ENCODE results near the gene RALGPS1. TPM values are rescaled to one million over a fixed set of nuclear protein-coding genes. Genes with fewer than 3 reads are reported as not detected.

Gene RALGPS1
- total RNA-seq, 2 experiments from 2014 or later = 14.1 to 14.4 TPM

DNA sequence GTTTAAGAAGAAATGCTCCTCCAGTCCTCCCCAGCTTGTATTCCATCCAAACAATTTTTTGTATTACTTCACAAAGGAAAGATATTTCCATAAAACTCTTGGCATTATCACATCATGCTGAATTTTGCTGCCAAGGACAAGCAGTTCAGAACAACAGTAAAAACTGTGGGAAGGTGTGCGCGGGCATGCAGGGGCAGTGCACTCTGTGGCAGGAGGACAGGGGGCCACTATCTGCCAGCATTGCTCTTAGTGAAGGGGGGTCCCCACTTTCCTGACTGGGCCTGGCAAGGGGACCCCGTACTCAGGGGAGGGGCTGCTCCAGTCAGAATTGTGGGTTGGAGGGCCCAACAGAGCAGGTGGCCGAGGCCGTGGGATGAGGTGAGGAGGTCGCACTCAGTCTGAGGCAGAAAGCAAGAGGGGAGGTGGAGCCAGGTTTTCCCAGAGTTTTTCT is 175.1 kb downstream of the RALGPS1 start:
- Histone ChIP-seq H2AFZ (ENCODE audit: low read length) (no peak overlapping the region), H3K4me1 (ENCODE audit: insufficient read depth, low read length, poor library complexity, severe bottlenecking) (no peaks in the 10 kb centered on the region), H3K4me3 (ENCODE audit: low read depth, low read length, poor library complexity, severe bottlenecking) (no peak overlapping the region), H3K9me3 (ENCODE audit: low read length) (no peaks in the 10 kb centered on the region), H3K27ac (ENCODE audit: low read depth, low read length, poor library complexity, severe bottlenecking) (no peak overlapping the region), H3K36me3 (ENCODE audit: insufficient read depth, low read length) (no peaks in the 10 kb centered on the region), H3K79me2 (ENCODE audit: insufficient read depth, low read depth, low read length) (no peaks in the 10 kb centered on the region), H3K4me2 (ENCODE audit: low read length) (no peak overlapping the region), H3K9me2 (ENCODE audit: insufficient read depth, low read length) (no peaks in the 10 kb centered on the region), H4K20me1 (ENCODE audit: insufficient read depth, low read length) (no peaks in the 10 kb centered on the region)
- DNase-seq (ENCODE audit: low spot score) = no peak
- no peak for TF ChIP-seq EZH2phosphoT487 (IDR thresholded peaks at IDR 0.05; ENCODE audit: borderline replicate concordance, low read depth, low read length)
- no peak for TF ChIP-seq CTCF (conservative IDR thresholded peaks at IDR 0.05; ENCODE audit: low read length)
- CTCF ChIA-PET (ENCODE audit: unreplicated experiment) = no interaction called here
- intact Hi-C loops (cut with micrococcal nuclease; ENCODE audit: unreplicated experiment) = loop anchor here (10.0 kb wide), 1 partner anchor 105 kb away; no protein-coding TSS in a partner anchor
- no TSS peak for BruUV-seq (replicated peaks)
- POLR2A ChIA-PET = no interaction called here

- H3K36me3 ChIP-seq (ENCODE audit: insufficient read depth, low read length) = no peaks in the 10 kb centered on the region
- H3K79me2 ChIP-seq (ENCODE audit: insufficient read depth, low read depth, low read length) = no peaks in the 10 kb centered on the region
- H3K4me3 ChIP-seq (ENCODE audit: low read depth, low read length, poor library complexity, severe bottlenecking) = no peak overlapping the region
- no peak for DNase-seq (ENCODE audit: low spot score)
- H3K9me2 ChIP-seq (ENCODE audit: insufficient read depth, low read length) = no peaks in the 10 kb centered on the region
- no peaks in the 10 kb centered on the region for H3K9me3 ChIP-seq (ENCODE audit: low read length)
- ChIA-PET POLR2A (no interaction called here), CTCF (ENCODE audit: unreplicated experiment) (no interaction called here)
- TF ChIP-seq EZH2phosphoT487 (IDR thresholded peaks at IDR 0.05; ENCODE audit: borderline replicate concordance, low read depth, low read length) = no peak
- TF ChIP-seq CTCF (conservative IDR thresholded peaks at IDR 0.05; ENCODE audit: low read length) = no peak
- H4K20me1 ChIP-seq (ENCODE audit: insufficient read depth, low read length) = no peaks in the 10 kb centered on the region
- no peak overlapping the region for H2AFZ ChIP-seq (ENCODE audit: low read length)
- H3K27ac ChIP-seq (ENCODE audit: low read depth, low read length, poor library complexity, severe bottlenecking) = no peak overlapping the region
- H3K4me1 ChIP-seq (ENCODE audit: insufficient read depth, low read length, poor library complexity, severe bottlenecking) = no peaks in the 10 kb centered on the region
- no TSS peak for BruUV-seq (replicated peaks)
- H3K4me2 ChIP-seq (ENCODE audit: low read length) = no peak overlapping the region
- intact Hi-C loops (cut with micrococcal nuclease; ENCODE audit: unreplicated experiment) = loop anchor here (10.0 kb wide), 1 partner anchor 104 kb away; no protein-coding TSS in a partner anchor
These were observed 175.9 kb downstream of the RALGPS1 start for GRCh38 chr9:127090341-127090985.

- no peaks in the 10 kb centered on the region for H3K79me2 ChIP-seq (ENCODE audit: insufficient read depth, low read depth, low read length)
- no TSS peak for BruUV-seq (replicated peaks)
- no peaks in the 10 kb centered on the region for H3K4me1 ChIP-seq (ENCODE audit: insufficient read depth, low read length, poor library complexity, severe bottlenecking)
- H3K4me2 ChIP-seq (ENCODE audit: low read length) = no peak overlapping the region
- no peak overlapping the region for H3K4me3 ChIP-seq (ENCODE audit: low read depth, low read length, poor library complexity, severe bottlenecking)
- H4K20me1 ChIP-seq (ENCODE audit: insufficient read depth, low read length) = no peaks in the 10 kb centered on the region
- no peak for DNase-seq (ENCODE audit: low spot score)
- no peak overlapping the region for H3K27ac ChIP-seq (ENCODE audit: low read depth, low read length, poor library complexity, severe bottlenecking)
- no peak for TF ChIP-seq EZH2phosphoT487 (IDR thresholded peaks at IDR 0.05; ENCODE audit: borderline replicate concordance, low read depth, low read length)
- TF ChIP-seq CTCF (conservative IDR thresholded peaks at IDR 0.05; ENCODE audit: low read length) = no peak
- H3K9me3 ChIP-seq (ENCODE audit: low read length) = no peaks in the 10 kb centered on the region
- no peaks in the 10 kb centered on the region for H3K9me2 ChIP-seq (ENCODE audit: insufficient read depth, low read length)
- ChIA-PET POLR2A (no interaction called here), CTCF (ENCODE audit: unreplicated experiment) (no interaction called here)
- H2AFZ ChIP-seq (ENCODE audit: low read length) = no peak overlapping the region
- intact Hi-C loops (cut with micrococcal nuclease; ENCODE audit: unreplicated experiment) = loop anchor here (10.0 kb wide), 1 partner anchor 103 kb away; no protein-coding TSS in a partner anchor
- H3K36me3 ChIP-seq (ENCODE audit: insufficient read depth, low read length) = no peaks in the 10 kb centered on the region
These were observed 176.9 kb downstream of the RALGPS1 start for GRCh38 chr9:127091526-127091925.

Measured in OCI-LY7 (cell line).